CD4-positive, alpha-beta memory T cell (primary cell): ENCODE measurements around the gene TMEM175. TPM values are rescaled to one million over a fixed set of nuclear protein-coding genes. Genes with fewer than 3 reads are reported as not detected.

Experiments used
- CTCF ChIA-PET: fragments of 350-600 bp; sonication (Branson Sonifier 250); formaldehyde crosslinking; loops from one replicate; lab custom pipeline; 2021; ENCODE audit warnings: inconsistent platforms; ENCODE audit not compliant: partially characterized antibody; lab: Charles Lee
- POLR2A ChIA-PET: fragments of 350-600 bp; sonication (Branson Sonifier 250); formaldehyde crosslinking; loops from one replicate; lab custom pipeline; 2021; ENCODE audit not compliant: partially characterized antibody; lab: Charles Lee
- DNase-seq, 5 donors: peaks; one replicate each; pipeline versions ENCODE4 v3.0.0 to v3.0.0-alpha.2; 2020 to 2022; ENCODE audit warnings: mixed read lengths in 1 of 5
- H3K27ac ChIP-seq: one replicate; pipeline ENCODE4 v1.7.0; 2013; ENCODE audit warnings: low read depth, low read length
- H3K27me3 ChIP-seq: 2 replicates; pipeline ENCODE4 v1.7.0; 2013; ENCODE audit warnings: mild to moderate bottlenecking, low read length, moderate library complexity; ENCODE audit not compliant: insufficient read depth
- H3K36me3 ChIP-seq: 2 replicates; pipeline ENCODE4 v1.7.0; 2013; ENCODE audit warnings: mild to moderate bottlenecking, low read length, moderate library complexity; ENCODE audit not compliant: insufficient read depth
- H3K4me1 ChIP-seq: 2 replicates; pipeline ENCODE4 v1.7.0; 2013; ENCODE audit warnings: mild to moderate bottlenecking, low read length, moderate library complexity; ENCODE audit not compliant: insufficient read depth
- H3K4me3 ChIP-seq, 2 donors: one replicate each; pipeline ENCODE4 v1.7.0; 2013; ENCODE audit warnings: low read length in 2 of 2, mild to moderate bottlenecking in 1 of 2
- H3K9me3 ChIP-seq, 2 donors: one replicate each; pipeline ENCODE4 v1.7.0; 2013; ENCODE audit warnings: low read length in 2 of 2, control low read depth in 1 of 2; ENCODE audit not compliant: control insufficient read depth in 1 of 2
- H3K27ac Mint-ChIP-seq, 7 donors: one replicate each; pipeline ENCODE4 v1.8.0; 2020 to 2021; ENCODE audit warnings: mixed read lengths in 7 of 7, mild to moderate bottlenecking in 6 of 7, inconsistent platforms in 3 of 7, moderate library complexity in 3 of 7
- H3K27me3 Mint-ChIP-seq, 2 donors: one replicate each; pipeline ENCODE4 v1.8.0; 2020 to 2021; ENCODE audit warnings: mixed read lengths in 2 of 2
- H3K36me3 Mint-ChIP-seq, 2 donors: one replicate each; pipeline ENCODE4 v1.8.0; 2020 to 2021; ENCODE audit warnings: mixed read lengths in 2 of 2, inconsistent platforms in 1 of 2, mild to moderate bottlenecking in 1 of 2
- H3K4me1 Mint-ChIP-seq, 4 donors: one replicate each; pipeline ENCODE4 v1.8.0; 2020 to 2021; ENCODE audit warnings: mixed read lengths in 4 of 4, mild to moderate bottlenecking in 1 of 4
- H3K4me3 Mint-ChIP-seq, 8 donors: one replicate each; pipeline ENCODE4 v1.8.0; 2020 to 2021; ENCODE audit warnings: mixed read lengths in 8 of 8, mild to moderate bottlenecking in 7 of 8, moderate library complexity in 6 of 8, inconsistent platforms in 3 of 8
- H3K9me3 Mint-ChIP-seq, 8 donors: one replicate each; pipeline ENCODE4 v1.8.0; 2020 to 2021; ENCODE audit warnings: mixed read lengths in 8 of 8, mild to moderate bottlenecking in 5 of 8, inconsistent platforms in 3 of 8, moderate library complexity in 1 of 8
- intact Hi-C: fragments of 100-400 bp; cut with micrococcal nuclease; formaldehyde crosslinking; loops from one replicate; pipeline ENCODE4 v1.15.1; 2023
- polyA plus RNA-seq, 2 donors: library from polyadenylated mRNA; unstranded; fragments of 300-500 nt; fragmentation: Illumina TruSeq; gene quantifications; one replicate each; pipeline ENCODE4 v1.2.3, GENCODE V29; 2021
- total RNA-seq, 2 experiments: library from RNA; stranded (reverse); gene quantifications; one replicate each; pipeline ENCODE4 v1.2.3, GENCODE V29; 2021

TMEM175 gene
- total and polyA plus RNA-seq, 4 experiments from 2014 or later, result 11.5 to 52.3 (median 31.3) TPM

GRCh38 chr4:907103-907400 is 25.2 kb upstream of the TMEM175 start:
- Histone ChIP-seq H3K4me3 (no peak overlapping the region), H3K27me3 (no peaks in the 10 kb centered on the region), H3K27ac (no peak overlapping the region), H3K4me1 (no peaks in the 10 kb centered on the region), H3K36me3 (peaks cover 25% of the 10 kb centered on the region), H3K9me3 (no peaks in the 10 kb centered on the region)
- Mint-ChIP-seq H3K27ac (peak overlapping the region in 1 of 7 donors; percentile 19), H3K27me3 (no peaks in the 10 kb centered on the region), H3K9me3 (no peaks in the 10 kb centered on the region), H3K36me3 (peaks cover 26 to 41% of the 10 kb centered on the region in 2 donors), H3K4me3 (no peak overlapping the region), H3K4me1 (peaks cover 0 to 7% (median 3%) of the 10 kb centered on the region in 4 donors)
- intact Hi-C loops, result no loop called here
- ChIA-PET CTCF (no interaction called here), POLR2A (no interaction called here)
- no peak for DNase-seq

GRCh38 chr4:907691-908425 is 24.4 kb upstream of the TMEM175 start:
- Mint-ChIP-seq H3K36me3 (peaks cover 22 to 43% of the 10 kb centered on the region in 2 donors), H3K4me1 (peaks cover 0 to 4% (median under 1%) of the 10 kb centered on the region in 4 donors), H3K9me3 (no peaks in the 10 kb centered on the region), H3K4me3 (no peak overlapping the region), H3K27me3 (no peaks in the 10 kb centered on the region), H3K27ac (peak overlapping the region in 1 of 7 donors; percentile 32)
- POLR2A ChIA-PET, result no interaction called here
- Histone ChIP-seq H3K4me1 (no peaks in the 10 kb centered on the region), H3K36me3 (peaks cover 33% of the 10 kb centered on the region), H3K27ac (no peak overlapping the region), H3K27me3 (no peaks in the 10 kb centered on the region), H3K4me3 (no peak overlapping the region), H3K9me3 (no peaks in the 10 kb centered on the region)
- intact Hi-C loops, result no loop called here
- CTCF ChIA-PET, result no interaction called here
- no peak for DNase-seq

GRCh38 chr4:909131-909571 is 23.1 kb upstream of the TMEM175 start:
- CTCF ChIA-PET, result no interaction called here
- Mint-ChIP-seq H3K36me3 (peaks cover 22 to 41% of the 10 kb centered on the region in 2 donors), H3K4me3 (no peak overlapping the region), H3K4me1 (peaks cover 0 to 2% (median 0%) of the 10 kb centered on the region in 4 donors), H3K9me3 (no peaks in the 10 kb centered on the region), H3K27ac (peak overlapping the region in 1 of 7 donors; percentile 65), H3K27me3 (no peaks in the 10 kb centered on the region)
- intact Hi-C loops, result no loop called here
- Histone ChIP-seq H3K9me3 (no peaks in the 10 kb centered on the region), H3K36me3 (peaks cover 40% of the 10 kb centered on the region), H3K27ac (no peak overlapping the region), H3K27me3 (no peaks in the 10 kb centered on the region), H3K4me3 (no peak overlapping the region), H3K4me1 (no peaks in the 10 kb centered on the region)
- POLR2A ChIA-PET, result no interaction called here
- DNase-seq, result no peak

- peaks cover under 1 to 5% (median 2%) of the 10 kb centered on the region in 4 donors for H3K4me1 Mint-ChIP-seq
- Histone ChIP-seq H3K4me3 (no peak overlapping the region), H3K27me3 (no peaks in the 10 kb centered on the region), H3K9me3 (no peaks in the 10 kb centered on the region), H3K36me3 (peaks cover 37% of the 10 kb centered on the region), H3K4me1 (peaks cover under 1% of the 10 kb centered on the region), H3K27ac (no peak overlapping the region)
- H3K4me3 Mint-ChIP-seq, result no peak overlapping the region
- no peaks in the 10 kb centered on the region for H3K9me3 Mint-ChIP-seq
- H3K27ac Mint-ChIP-seq, result no peak overlapping the region
- POLR2A ChIA-PET, result no interaction called here
- CTCF ChIA-PET, result no interaction called here
- no peaks in the 10 kb centered on the region for H3K27me3 Mint-ChIP-seq
- no peak for DNase-seq
- intact Hi-C loops, result no loop called here
- H3K36me3 Mint-ChIP-seq, result peaks cover 20 to 39% of the 10 kb centered on the region in 2 donors
Measured at GRCh38 chr4:909821-910220, 22.4 kb upstream of the TMEM175 start.

- peaks cover 15 to 41% of the 10 kb centered on the region in 2 donors for H3K36me3 Mint-ChIP-seq
Measured at GRCh38 chr4:910366-911091, 21.7 kb upstream of the TMEM175 start.

GRCh38 chr4:911221-911751 is 21.0 kb upstream of the TMEM175 start:
- H3K27ac ChIP-seq, result no peak overlapping the region
- no peaks in the 10 kb centered on the region for H3K9me3 ChIP-seq
- Mint-ChIP-seq H3K4me3 (no peak overlapping the region), H3K9me3 (no peaks in the 10 kb centered on the region), H3K27me3 (no peaks in the 10 kb centered on the region), H3K36me3 (peaks cover 12 to 37% of the 10 kb centered on the region in 2 donors), H3K4me1 (peaks cover 13 to 19% (median 15%) of the 10 kb centered on the region in 4 donors), H3K27ac (peak overlapping the region in 1 of 7 donors; percentile 30)
- ChIA-PET CTCF (interaction anchor here (1.1 to 1.6 kb wide), 2 partner anchors 14 to 169 kb away, joined by 3 read pairs; no protein-coding TSS in a partner anchor), POLR2A (no interaction called here)
- peaks cover 15% of the 10 kb centered on the region for H3K4me1 ChIP-seq
- H3K4me3 ChIP-seq, result no peak overlapping the region
- H3K36me3 ChIP-seq, result peaks cover 35% of the 10 kb centered on the region
- intact Hi-C loops, result no loop called here
- no peak for DNase-seq
- no peaks in the 10 kb centered on the region for H3K27me3 ChIP-seq

More at GRCh38 chr4:910366-911091, 21.7 kb upstream of the TMEM175 start:
- H3K27me3 Mint-ChIP-seq, result no peaks in the 10 kb centered on the region
- peaks cover 7% of the 10 kb centered on the region for H3K4me1 ChIP-seq
- H3K9me3 ChIP-seq, result no peaks in the 10 kb centered on the region
- no peak for DNase-seq
- no peaks in the 10 kb centered on the region for H3K9me3 Mint-ChIP-seq
- H3K4me1 Mint-ChIP-seq, result peaks cover 8 to 12% (median 9%) of the 10 kb centered on the region in 4 donors
- H3K36me3 ChIP-seq, result peaks cover 35% of the 10 kb centered on the region
- no peak overlapping the region for H3K27ac ChIP-seq
- POLR2A ChIA-PET, result no interaction called here
- H3K27ac Mint-ChIP-seq, result no peak overlapping the region
- H3K4me3 Mint-ChIP-seq, result no peak overlapping the region
- CTCF ChIA-PET, result interaction anchor here (1.1 to 1.6 kb wide), 2 partner anchors 13 to 168 kb away, joined by 3 read pairs; no protein-coding TSS in a partner anchor
- no peak overlapping the region for H3K4me3 ChIP-seq
- no peaks in the 10 kb centered on the region for H3K27me3 ChIP-seq
- intact Hi-C loops, result no loop called here

- no peaks in the 10 kb centered on the region for H3K27me3 Mint-ChIP-seq
- intact Hi-C loops, result no loop called here
- no peaks in the 10 kb centered on the region for H3K27me3 ChIP-seq
- H3K9me3 ChIP-seq, result no peaks in the 10 kb centered on the region
- peaks cover 18 to 26% (median 22%) of the 10 kb centered on the region in 4 donors for H3K4me1 Mint-ChIP-seq
- H3K4me3 ChIP-seq, result no peak overlapping the region
- H3K27ac Mint-ChIP-seq, result peak overlapping the region in 2 of 7 donors; percentile 30 to 72
- no peaks in the 10 kb centered on the region for H3K9me3 Mint-ChIP-seq
- no peak overlapping the region for H3K4me3 Mint-ChIP-seq
- H3K36me3 Mint-ChIP-seq, result peaks cover 12 to 32% of the 10 kb centered on the region in 2 donors
- no peak overlapping the region for H3K27ac ChIP-seq
- CTCF ChIA-PET, result interaction anchor here (1.1 to 1.6 kb wide), 2 partner anchors 15 to 170 kb away, joined by 3 read pairs; no protein-coding TSS in a partner anchor
- no peak for DNase-seq
- POLR2A ChIA-PET, result no interaction called here
- H3K4me1 ChIP-seq, result peaks cover 22% of the 10 kb centered on the region
- peaks cover 35% of the 10 kb centered on the region for H3K36me3 ChIP-seq
Measured at GRCh38 chr4:911871-912490, 20.3 kb upstream of the TMEM175 start.
